Endodermal cell (in vitro differentiated cells): Measurements from ENCODE around the gene ARHGEF10L. TPM values are rescaled to one million over a fixed set of nuclear protein-coding genes. Genes with fewer than 3 reads are reported as not detected.

Experiments
- DNase-seq: peaks from one replicate; pipeline ENCODE4 v3.0.0-alpha.2; 2017
- H3K27ac ChIP-seq: 2 replicates; pipeline ENCODE4 v1.5.1; 2013; ENCODE audit warnings: mild to moderate bottlenecking, low read depth, low read length, moderate library complexity
- H3K27me3 ChIP-seq: 2 replicates; pipeline ENCODE4 v1.6.1; 2013; ENCODE audit warnings: mild to moderate bottlenecking, low read length, moderate library complexity; ENCODE audit not compliant: insufficient read depth, control insufficient read depth, poor library complexity, severe bottlenecking
- H3K36me3 ChIP-seq: 2 replicates; pipeline ENCODE4 v1.7.0; 2013; ENCODE audit warnings: mild to moderate bottlenecking, low read length, moderate library complexity; ENCODE audit not compliant: control insufficient read depth, insufficient read depth
- H3K4me1 ChIP-seq: one replicate; pipeline ENCODE4 v1.7.0; 2013; ENCODE audit warnings: low read length; ENCODE audit not compliant: control insufficient read depth, insufficient read depth
- H3K4me3 ChIP-seq: 2 replicates; pipeline ENCODE4 v1.5.1; 2013; ENCODE audit warnings: mild to moderate bottlenecking, low read length, moderate library complexity
- H3K9ac ChIP-seq: 2 replicates; pipeline ENCODE4 v1.6.1; 2013; ENCODE audit warnings: mild to moderate bottlenecking, low read length, moderate library complexity; ENCODE audit not compliant: poor library complexity, severe bottlenecking; ENCODE audit errors: extremely low read depth
- H3K9me3 ChIP-seq: 2 replicates; pipeline ENCODE4 v1.6.1; 2013; ENCODE audit warnings: mild to moderate bottlenecking, low read length, moderate library complexity; ENCODE audit not compliant: control insufficient read depth
- H3K27ac Mint-ChIP-seq: 2 replicates; pipeline ENCODE4 v1.8.0; 2020; ENCODE audit warnings: mixed read lengths
- H3K27me3 Mint-ChIP-seq: 2 replicates; pipeline ENCODE4 v1.8.0; 2021; ENCODE audit warnings: mild to moderate bottlenecking, mixed read lengths; ENCODE audit not compliant: insufficient read depth
- H3K36me3 Mint-ChIP-seq: 2 replicates; pipeline ENCODE4 v1.8.0; 2020; ENCODE audit warnings: low read depth, mixed read lengths
- H3K4me1 Mint-ChIP-seq: 2 replicates; pipeline ENCODE4 v1.8.0; 2020; ENCODE audit warnings: mixed read lengths
- H3K4me3 Mint-ChIP-seq: 2 replicates; pipeline ENCODE4 v1.8.0; 2020; ENCODE audit warnings: mild to moderate bottlenecking, moderate library complexity, mixed read lengths
- H3K9me3 Mint-ChIP-seq: 2 replicates; pipeline ENCODE4 v1.8.0; 2020; ENCODE audit warnings: mild to moderate bottlenecking, mixed read lengths
- CTCF ChIP-seq: fragments of 200-600 bp; sonication (generic); conservative IDR thresholded peaks from 2 replicates; pipeline ENCODE4 v1.5.0; 2021; ENCODE audit warnings: antibody characterized with exemption, mild to moderate bottlenecking
- WGBS, 2 experiments: methylation state at CpG; one replicate each; pipeline versions ENCODE4 v1.1.5 to v1.1.7; 2013; ENCODE audit warnings: missing lambda C conversion rate in 2 of 2, mixed read lengths in 1 of 2; ENCODE audit not compliant: insufficient coverage in 1 of 2, insufficient read length in 1 of 2; 5-methylcytosine and 5-hydroxymethylcytosine counted together
- total RNA-seq, 2 donors: library from RNA; stranded (reverse); fragmentation: NEBNext Ultra II Directional in 1 of 2; extraction: Animal tissue kit (Norgen Biotek cat#: 25700) in 1 of 2; gene quantifications; 2 replicates in 1 of 2; 3 replicates in 1 of 2; pipeline ENCODE4 v1.2.1, GENCODE V29; 2021

ARHGEF10L gene
- total RNA-seq, 2 donors from 2014 or later = 5.2 to 10.5 TPM

GRCh38 chr1:17596186-17596585, 56.7 kb downstream of the ARHGEF10L start:
- H3K4me1 Mint-ChIP-seq = peaks cover 7% of the 10 kb centered on the region
- Histone ChIP-seq H3K27me3 (no peaks in the 10 kb centered on the region), H3K27ac (no peak overlapping the region), H3K9me3 (no peaks in the 10 kb centered on the region), H3K36me3 (no peaks in the 10 kb centered on the region), H3K9ac (no peak overlapping the region), H3K4me3 (no peak overlapping the region), H3K4me1 (no peaks in the 10 kb centered on the region)
- H3K27ac Mint-ChIP-seq = no peak overlapping the region
- WGBS, 2 experiments = 87 to 99% methylated on average over 8 to 9 of the region's 9 CpGs
- no peak overlapping the region for H3K4me3 Mint-ChIP-seq
- no peaks in the 10 kb centered on the region for H3K27me3 Mint-ChIP-seq
- H3K9me3 Mint-ChIP-seq = no peaks in the 10 kb centered on the region
- no peaks in the 10 kb centered on the region for H3K36me3 Mint-ChIP-seq
- DNase-seq = no peak
- no peak for TF ChIP-seq CTCF

GRCh38 chr1:17596651-17597509, 57.4 kb downstream of the ARHGEF10L start:
- no peak overlapping the region for H3K27ac ChIP-seq
- TF ChIP-seq CTCF = no peak
- H3K4me1 ChIP-seq = no peaks in the 10 kb centered on the region
- H3K9ac ChIP-seq = no peak overlapping the region
- H3K36me3 ChIP-seq = no peaks in the 10 kb centered on the region
- 90 to 92% methylated on average over 15 to 19 of the region's 19 CpGs for WGBS, 2 experiments
- no peak overlapping the region for H3K4me3 ChIP-seq
- Mint-ChIP-seq H3K36me3 (no peaks in the 10 kb centered on the region), H3K27ac (no peak overlapping the region), H3K4me3 (no peak overlapping the region), H3K9me3 (no peaks in the 10 kb centered on the region), H3K4me1 (peaks cover 7% of the 10 kb centered on the region), H3K27me3 (no peaks in the 10 kb centered on the region)
- no peak for DNase-seq
- no peaks in the 10 kb centered on the region for H3K27me3 ChIP-seq
- H3K9me3 ChIP-seq = no peaks in the 10 kb centered on the region

GRCh38 chr1:17597651-17598050, 58.2 kb downstream of the ARHGEF10L start:
- DNase-seq = no peak
- Mint-ChIP-seq H3K27me3 (no peaks in the 10 kb centered on the region), H3K9me3 (no peaks in the 10 kb centered on the region), H3K27ac (no peak overlapping the region), H3K36me3 (no peaks in the 10 kb centered on the region), H3K4me3 (no peak overlapping the region), H3K4me1 (peaks cover 3% of the 10 kb centered on the region)
- Histone ChIP-seq H3K9me3 (no peaks in the 10 kb centered on the region), H3K36me3 (no peaks in the 10 kb centered on the region), H3K9ac (no peak overlapping the region), H3K27ac (no peak overlapping the region), H3K27me3 (no peaks in the 10 kb centered on the region), H3K4me3 (no peak overlapping the region), H3K4me1 (no peaks in the 10 kb centered on the region)
- WGBS, 2 experiments = 97% methylated on average over 6 to 9 of the region's 9 CpGs
- no peak for TF ChIP-seq CTCF
